ENCODE measurements around the gene ZNF236.

ZNF236 gene

DNA sequence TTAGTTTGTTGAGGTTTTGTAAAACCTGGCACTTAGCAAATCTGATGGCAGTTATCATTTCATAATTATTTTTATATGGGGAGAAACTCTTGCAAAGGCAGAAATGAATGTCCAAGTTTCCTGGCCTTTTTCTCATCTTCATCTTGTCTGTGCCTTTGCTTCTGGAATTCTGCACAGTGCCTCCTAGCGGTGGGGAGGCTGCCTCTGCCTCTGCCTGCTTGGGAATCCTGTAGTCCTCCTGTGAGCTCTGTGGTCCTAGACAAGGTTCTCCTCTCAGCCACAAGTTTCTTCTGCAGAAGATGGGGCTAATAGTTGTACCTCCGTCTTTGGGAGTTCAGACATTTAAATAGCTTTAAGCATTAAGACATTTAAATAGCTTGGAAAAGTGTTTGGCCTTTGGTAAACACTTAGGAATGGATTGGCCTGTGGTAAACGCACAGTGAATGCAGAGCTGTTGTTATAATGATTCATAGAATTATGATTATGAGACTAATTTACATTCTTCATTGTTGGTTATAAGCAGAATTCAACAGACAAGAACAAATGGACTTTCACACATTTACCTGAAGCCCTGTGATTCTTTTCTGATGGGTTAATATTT lies 101.2 kb downstream of the ZNF236 start:
- Histone ChIP-seq H3K27me3 (ENCODE audit: insufficient read depth, insufficient read length) (no peaks in the 10 kb centered on the region), H3K36me3 (ENCODE audit: insufficient read depth, insufficient read length, low read length) (peaks cover 50% of the 10 kb centered on the region), H3K9ac (ENCODE audit: insufficient read length, low read depth) (no peak overlapping the region), H3K4me1 (ENCODE audit: insufficient read depth, insufficient read length) (no peaks in the 10 kb centered on the region), H3K9me3 (ENCODE audit: insufficient read depth, low read length) (no peaks in the 10 kb centered on the region), H3K4me3 (ENCODE audit: insufficient read length, low read depth) (no peak overlapping the region)
- peak; percentile 11 for DNase-seq (ENCODE audit: low read depth, low spot score)
- TF ChIP-seq YY1 (IDR thresholded peaks at IDR 0.05; ENCODE audit: insufficient read depth, insufficient read length) (no peak), SUZ12 (IDR thresholded peaks at IDR 0.05; ENCODE audit: extremely low read depth, insufficient read depth, insufficient read length) (no peak), ZNF274 (IDR thresholded peaks at IDR 0.05; ENCODE audit: low read depth, low read length) (no peak)

DNA sequence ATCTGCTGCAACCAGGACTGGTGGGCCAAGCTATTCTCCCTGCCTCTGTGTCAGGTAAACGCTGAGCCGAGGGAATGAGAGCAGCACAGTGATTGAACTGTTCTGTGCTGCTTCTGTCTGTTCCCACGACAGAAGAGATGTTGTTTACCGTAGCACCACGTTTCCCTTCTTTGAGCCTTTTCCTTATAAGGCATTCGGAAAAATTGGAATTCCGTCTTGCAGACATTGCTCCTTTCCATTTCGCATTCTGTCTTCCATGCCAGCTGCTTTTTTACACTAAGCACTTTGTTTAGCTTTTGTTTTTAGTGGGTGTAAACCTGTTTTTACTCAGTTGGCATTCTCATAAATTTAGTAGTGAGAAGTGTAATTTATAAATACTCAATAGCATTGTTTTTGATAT lies 103.1 kb downstream of the ZNF236 start:
- no peak for TF ChIP-seq YY1 (IDR thresholded peaks at IDR 0.05; ENCODE audit: insufficient read depth, insufficient read length)
- TF ChIP-seq ZNF274 (IDR thresholded peaks at IDR 0.05; ENCODE audit: low read depth, low read length), result no peak
- TF ChIP-seq SUZ12 (IDR thresholded peaks at IDR 0.05; ENCODE audit: extremely low read depth, insufficient read depth, insufficient read length), result no peak
- no peaks in the 10 kb centered on the region for H3K4me1 ChIP-seq (ENCODE audit: insufficient read depth, insufficient read length)
- no peak overlapping the region for H3K9ac ChIP-seq (ENCODE audit: insufficient read length, low read depth)
- no peak for DNase-seq (ENCODE audit: low read depth, low spot score)
- H3K27me3 ChIP-seq (ENCODE audit: insufficient read depth, insufficient read length), result no peaks in the 10 kb centered on the region
- no peak overlapping the region for H3K4me3 ChIP-seq (ENCODE audit: insufficient read length, low read depth)
- H3K9me3 ChIP-seq (ENCODE audit: insufficient read depth, low read length), result no peaks in the 10 kb centered on the region
- H3K36me3 ChIP-seq (ENCODE audit: insufficient read depth, insufficient read length, low read length), result peaks cover 51% of the 10 kb centered on the region

GRCh38 chr18:76927223-76927725 lies 104.9 kb downstream of the ZNF236 start:
- Histone ChIP-seq H3K9me3 (ENCODE audit: insufficient read depth, low read length) (no peaks in the 10 kb centered on the region), H3K9ac (ENCODE audit: insufficient read length, low read depth) (no peak overlapping the region), H3K27me3 (ENCODE audit: insufficient read depth, insufficient read length) (no peaks in the 10 kb centered on the region), H3K4me3 (ENCODE audit: insufficient read length, low read depth) (no peak overlapping the region), H3K4me1 (ENCODE audit: insufficient read depth, insufficient read length) (no peaks in the 10 kb centered on the region), H3K36me3 (ENCODE audit: insufficient read depth, insufficient read length, low read length) (peaks cover 52% of the 10 kb centered on the region)
- no peak for DNase-seq (ENCODE audit: low read depth, low spot score)
- TF ChIP-seq SUZ12 (IDR thresholded peaks at IDR 0.05; ENCODE audit: extremely low read depth, insufficient read depth, insufficient read length), result no peak
- no peak for TF ChIP-seq ZNF274 (IDR thresholded peaks at IDR 0.05; ENCODE audit: low read depth, low read length)
- TF ChIP-seq YY1 (IDR thresholded peaks at IDR 0.05; ENCODE audit: insufficient read depth, insufficient read length), result no peak

GRCh38 chr18:76928179-76928868 lies 106.0 kb downstream of the ZNF236 start:
- no peaks in the 10 kb centered on the region for H3K9me3 ChIP-seq (ENCODE audit: insufficient read depth, low read length)
- peaks cover 59% of the 10 kb centered on the region for H3K36me3 ChIP-seq (ENCODE audit: insufficient read depth, insufficient read length, low read length)
- no peak overlapping the region for H3K4me3 ChIP-seq (ENCODE audit: insufficient read length, low read depth)
- H3K4me1 ChIP-seq (ENCODE audit: insufficient read depth, insufficient read length), result no peaks in the 10 kb centered on the region
- H3K9ac ChIP-seq (ENCODE audit: insufficient read length, low read depth), result no peak overlapping the region
- DNase-seq (ENCODE audit: low read depth, low spot score), result no peak
- no peaks in the 10 kb centered on the region for H3K27me3 ChIP-seq (ENCODE audit: insufficient read depth, insufficient read length)
- no peak for TF ChIP-seq SUZ12 (IDR thresholded peaks at IDR 0.05; ENCODE audit: extremely low read depth, insufficient read depth, insufficient read length)
- no peak for TF ChIP-seq YY1 (IDR thresholded peaks at IDR 0.05; ENCODE audit: insufficient read depth, insufficient read length)
- TF ChIP-seq ZNF274 (IDR thresholded peaks at IDR 0.05; ENCODE audit: low read depth, low read length), result no peak

- Histone ChIP-seq H3K4me3 (ENCODE audit: insufficient read length, low read depth) (no peak overlapping the region), H3K27me3 (ENCODE audit: insufficient read depth, insufficient read length) (no peaks in the 10 kb centered on the region), H3K9ac (ENCODE audit: insufficient read length, low read depth) (no peak overlapping the region), H3K36me3 (ENCODE audit: insufficient read depth, insufficient read length, low read length) (peaks cover 41% of the 10 kb centered on the region), H3K4me1 (ENCODE audit: insufficient read depth, insufficient read length) (no peaks in the 10 kb centered on the region), H3K9me3 (ENCODE audit: insufficient read depth, low read length) (no peaks in the 10 kb centered on the region)
- TF ChIP-seq SUZ12 (IDR thresholded peaks at IDR 0.05; ENCODE audit: extremely low read depth, insufficient read depth, insufficient read length), result no peak
- TF ChIP-seq YY1 (IDR thresholded peaks at IDR 0.05; ENCODE audit: insufficient read depth, insufficient read length), result no peak
- TF ChIP-seq ZNF274 (IDR thresholded peaks at IDR 0.05; ENCODE audit: low read depth, low read length), result no peak
- DNase-seq (ENCODE audit: low read depth, low spot score), result no peak
These were observed 108.8 kb downstream of the ZNF236 start for GRCh38 chr18:76931171-76931570.

GRCh38 chr18:76932026-76932819 lies 109.9 kb downstream of the ZNF236 start:
- Histone ChIP-seq H3K9me3 (ENCODE audit: insufficient read depth, low read length) (no peaks in the 10 kb centered on the region), H3K4me3 (ENCODE audit: insufficient read length, low read depth) (no peak overlapping the region), H3K36me3 (ENCODE audit: insufficient read depth, insufficient read length, low read length) (peaks cover 40% of the 10 kb centered on the region), H3K9ac (ENCODE audit: insufficient read length, low read depth) (no peak overlapping the region), H3K27me3 (ENCODE audit: insufficient read depth, insufficient read length) (no peaks in the 10 kb centered on the region), H3K4me1 (ENCODE audit: insufficient read depth, insufficient read length) (no peaks in the 10 kb centered on the region)
- no peak for DNase-seq (ENCODE audit: low read depth, low spot score)
- TF ChIP-seq YY1 (IDR thresholded peaks at IDR 0.05; ENCODE audit: insufficient read depth, insufficient read length), result no peak
- TF ChIP-seq SUZ12 (IDR thresholded peaks at IDR 0.05; ENCODE audit: extremely low read depth, insufficient read depth, insufficient read length), result no peak
- no peak for TF ChIP-seq ZNF274 (IDR thresholded peaks at IDR 0.05; ENCODE audit: low read depth, low read length)

All from NT2/D1 (cell line).